PC-9 (cell line): ENCODE measurements around the gene SNX5. TPM values are rescaled to one million over a fixed set of nuclear protein-coding genes. Genes with fewer than 3 reads are reported as not detected.

Experiments used
- BruUV-seq: library from RNA; stranded (reverse); fragments of 400-500 nt; replicated peaks from 2 replicates; lab custom pipeline; 2021; lab: Mats Ljungman, UMichigan
- CTCF ChIA-PET: fragments of 300-600 bp; sonication (Branson Sonifier 250); formaldehyde crosslinking; loops from one replicate; lab custom pipeline; 2022; ENCODE audit warnings: antibody characterized with exemption; lab: Charles Lee
- POLR2A ChIA-PET: fragments of 300-600 bp; sonication (Branson Sonifier 250); formaldehyde crosslinking; loops from one replicate; lab custom pipeline; 2022; ENCODE audit warnings: antibody characterized with exemption; ENCODE audit not compliant: unreplicated experiment; lab: Charles Lee
- DNase-seq, 2 experiments: peaks; one replicate each; pipeline versions ENCODE4 v3.0.0 to v3.0.0-alpha.2; 2015 to 2022; ENCODE audit warnings: mixed read lengths in 1 of 2
- H2AFZ ChIP-seq: fragments of 200-600 bp; sonication (generic); 2 replicates; pipeline ENCODE4 v1.8.1; 2017; ENCODE audit warnings: antibody characterized with exemption
- H3F3A ChIP-seq: fragments of 200-600 bp; sonication (generic); 2 replicates; pipeline ENCODE4 v1.8.1; 2017; ENCODE audit warnings: antibody characterized with exemption, mild to moderate bottlenecking, low read depth; ENCODE audit not compliant: insufficient read depth
- H3K27ac ChIP-seq: fragments of 200-600 bp; sonication (generic); 2 replicates; pipeline ENCODE4 v1.6.1; 2016; ENCODE audit warnings: mixed run types
- H3K27me3 ChIP-seq: fragments of 200-600 bp; sonication (generic); 2 replicates; pipeline ENCODE4 v1.6.1; 2016; ENCODE audit warnings: low read depth, mixed run types; ENCODE audit not compliant: insufficient read depth
- H3K36me3 ChIP-seq: fragments of 200-600 bp; sonication (generic); 2 replicates; pipeline ENCODE4 v1.6.1; 2016; ENCODE audit warnings: low read depth, mixed run types
- H3K4me1 ChIP-seq: fragments of 200-600 bp; sonication (generic); replicated peaks from 2 replicates; pipeline ENCODE4 v1.6.1; 2016; ENCODE audit warnings: mixed run types; ENCODE audit not compliant: insufficient read depth
- H3K4me2 ChIP-seq: fragments of 200-600 bp; sonication (generic); 2 replicates; pipeline ENCODE4 v1.6.1; 2017; ENCODE audit warnings: mixed run types
- H3K4me3 ChIP-seq: fragments of 200-600 bp; sonication (generic); 2 replicates; pipeline ENCODE4 v1.6.1; 2016; ENCODE audit warnings: mixed run types
- H3K79me2 ChIP-seq: fragments of 200-600 bp; sonication (generic); 2 replicates; pipeline ENCODE4 v1.6.1; 2017; ENCODE audit warnings: low read depth, mixed run types
- H3K9me2 ChIP-seq: fragments of 200-600 bp; sonication (generic); 2 replicates; pipeline ENCODE4 v1.8.1; 2017; ENCODE audit warnings: mild to moderate bottlenecking; ENCODE audit not compliant: insufficient read depth
- H3K9me3 ChIP-seq: fragments of 200-600 bp; sonication (generic); 2 replicates; pipeline ENCODE4 v1.8.1; 2016; ENCODE audit warnings: low read depth; ENCODE audit not compliant: insufficient read depth
- H4K20me1 ChIP-seq: fragments of 200-600 bp; sonication (generic); 2 replicates; pipeline ENCODE4 v1.8.1; 2017; ENCODE audit not compliant: insufficient read depth
- EZH2 ChIP-seq: fragments of 200-600 bp; sonication (generic); IDR thresholded peaks from 2 replicates; pipeline ENCODE4 v1.8.0; 2017; ENCODE audit warnings: antibody characterized with exemption, low read depth
- intact Hi-C: fragments of 100-400 bp; cut with micrococcal nuclease; formaldehyde crosslinking; loops from one replicate; pipeline ENCODE4 v1.10.0; 2022; ENCODE audit not compliant: unreplicated experiment
- total RNA-seq: library from RNA; stranded (reverse); gene quantifications from 2 replicates; pipeline ENCODE4 v1.2.3, GENCODE V29; 2021
- TF ChIP-seq, protein P1 (sequence below): fragments of 200-600 bp; sonication (generic); conservative IDR thresholded peaks from 2 replicates; pipeline ENCODE4 v1.6.1; 2017; ENCODE audit warnings: mixed run types, antibody characterized with exemption, mild to moderate bottlenecking, moderate library complexity

The SNX5 gene
- total RNA-seq, 1 experiment from 2014 or later, result 116 TPM

GRCh38 chr20:17967521-17968365, 851 bp downstream of the SNX5 start:
- Histone ChIP-seq H3K79me2 (peaks cover 94% of the 10 kb centered on the region), H3K4me1 (peaks cover 66% of the 10 kb centered on the region), H3K4me2 (peak overlapping the region; percentile 85), H3K27ac (peak overlapping the region; percentile 95), H4K20me1 (peaks cover 41% of the 10 kb centered on the region), H3K36me3 (peaks cover 21% of the 10 kb centered on the region), H2AFZ (0 out of 2 replicates have a peak overlapping the region, but pooled peaks have one; percentile 56), H3K27me3 (no peaks in the 10 kb centered on the region), H3K4me3 (peak overlapping the region; percentile 96), H3F3A (peaks cover 14% of the 10 kb centered on the region), H3K9me3 (no peaks in the 10 kb centered on the region), H3K9me2 (no peaks in the 10 kb centered on the region)
- POLR2A ChIA-PET, result no interaction called here
- TSS peak; percentile 28 for BruUV-seq
- DNase-seq, result peak in 1 of 2 experiments; percentile 51
- intact Hi-C loops, result loop anchor here (1.0 to 5.0 kb wide), 7 partner anchors 92 to 540 kb away; partner anchors contain the start of genes DZANK1, POLR3F, RRBP1 and SEC23B
- CTCF ChIA-PET, result no interaction called here
- TF ChIP-seq, protein P1, sequence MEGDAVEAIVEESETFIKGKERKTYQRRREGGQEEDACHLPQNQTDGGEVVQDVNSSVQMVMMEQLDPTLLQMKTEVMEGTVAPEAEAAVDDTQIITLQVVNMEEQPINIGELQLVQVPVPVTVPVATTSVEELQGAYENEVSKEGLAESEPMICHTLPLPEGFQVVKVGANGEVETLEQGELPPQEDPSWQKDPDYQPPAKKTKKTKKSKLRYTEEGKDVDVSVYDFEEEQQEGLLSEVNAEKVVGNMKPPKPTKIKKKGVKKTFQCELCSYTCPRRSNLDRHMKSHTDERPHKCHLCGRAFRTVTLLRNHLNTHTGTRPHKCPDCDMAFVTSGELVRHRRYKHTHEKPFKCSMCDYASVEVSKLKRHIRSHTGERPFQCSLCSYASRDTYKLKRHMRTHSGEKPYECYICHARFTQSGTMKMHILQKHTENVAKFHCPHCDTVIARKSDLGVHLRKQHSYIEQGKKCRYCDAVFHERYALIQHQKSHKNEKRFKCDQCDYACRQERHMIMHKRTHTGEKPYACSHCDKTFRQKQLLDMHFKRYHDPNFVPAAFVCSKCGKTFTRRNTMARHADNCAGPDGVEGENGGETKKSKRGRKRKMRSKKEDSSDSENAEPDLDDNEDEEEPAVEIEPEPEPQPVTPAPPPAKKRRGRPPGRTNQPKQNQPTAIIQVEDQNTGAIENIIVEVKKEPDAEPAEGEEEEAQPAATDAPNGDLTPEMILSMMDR, result no peak
- TF ChIP-seq EZH2, result no peak

- H3K4me3 ChIP-seq, result peak overlapping the region; percentile 96
- H4K20me1 ChIP-seq, result peaks cover 52% of the 10 kb centered on the region
- BruUV-seq, result no TSS peak
- no peak overlapping the region for H2AFZ ChIP-seq
- peaks cover 16% of the 10 kb centered on the region; the same call in 1 of the 2 replicates for H3K36me3 ChIP-seq
- no peaks in the 10 kb centered on the region for H3K9me2 ChIP-seq
- no peak for DNase-seq
- no peaks in the 10 kb centered on the region for H3K27me3 ChIP-seq
- ChIA-PET CTCF (no interaction called here), POLR2A (no interaction called here)
- TF ChIP-seq, protein P1, result no peak; the same call in 1 of the 2 replicates
- no peak for TF ChIP-seq EZH2
- peak overlapping the region; percentile 95 for H3K27ac ChIP-seq
- H3F3A ChIP-seq, result peaks cover 14% of the 10 kb centered on the region
- peak overlapping the region; percentile 85 for H3K4me2 ChIP-seq
- H3K79me2 ChIP-seq, result peaks cover 94% of the 10 kb centered on the region
- H3K9me3 ChIP-seq, result no peaks in the 10 kb centered on the region
- H3K4me1 ChIP-seq, result peaks cover 55% of the 10 kb centered on the region
- intact Hi-C loops, result loop anchor here (5.0 kb wide), 1 partner anchor 541 kb away; the partner anchor contains the start of gene SEC23B
Measured at GRCh38 chr20:17966432-17967310, 1.9 kb downstream of the SNX5 start.
